H1 (cell line): Measurements from ENCODE around the gene DDX49. TPM values are rescaled to one million over a fixed set of nuclear protein-coding genes. Genes with fewer than 3 reads are reported as not detected.

Experiments used
- CTCF ChIA-PET: fragments of 300-600 bp; sonication (Branson Sonifier 250); formaldehyde crosslinking; loops from one replicate; lab custom pipeline; 2021; ENCODE audit not compliant: partially characterized antibody; lab: Charles Lee
- POLR2A ChIA-PET: fragments of 300-600 bp; sonication (Branson Sonifier 250); formaldehyde crosslinking; loops from one replicate; lab custom pipeline; 2021; ENCODE audit warnings: inconsistent platforms; ENCODE audit not compliant: partially characterized antibody; lab: Charles Lee
- DNase-seq, 2 experiments: peaks; one replicate each; pipeline versions ENCODE4 v3.0.0 to v3.0.0-alpha.2; 2010 to 2022; ENCODE audit warnings: low spot score in 2 of 2, low read depth in 1 of 2, mixed read lengths in 1 of 2
- FAIRE-seq: peaks from 2 replicates; lab custom pipeline; 2011; peaks lifted over from hg19 to GRCh38; lab: Jason Lieb, UNC
- H2AFZ ChIP-seq: 2 replicates; pipeline ENCODE4 v1.8.1; 2012; ENCODE audit warnings: low read length, inconsistent platforms
- H2AK5ac ChIP-seq: 2 replicates; pipeline ENCODE4 v1.6.1; 2013; ENCODE audit warnings: low read depth, low read length
- H2BK120ac ChIP-seq: replicated peaks from 2 replicates; pipeline ENCODE3; 2013; ENCODE audit warnings: low read depth, low read length, inconsistent platforms
- H2BK12ac ChIP-seq: 2 replicates; pipeline ENCODE4 v1.6.1; 2013; ENCODE audit warnings: low read depth, low read length
- H2BK15ac ChIP-seq: 2 replicates; pipeline ENCODE4 v1.6.1; 2013; ENCODE audit warnings: low read length
- H2BK20ac ChIP-seq: 2 replicates; pipeline ENCODE4 v1.6.1; 2013; ENCODE audit warnings: low read length
- H2BK5ac ChIP-seq: 2 replicates; pipeline ENCODE4 v1.6.1; 2013; ENCODE audit warnings: low read depth, low read length
- H3K14ac ChIP-seq: 2 replicates; pipeline ENCODE4 v1.6.1; 2013; ENCODE audit warnings: inconsistent platforms; ENCODE audit not compliant: insufficient read length
- H3K18ac ChIP-seq: 2 replicates; pipeline ENCODE4 v1.6.1; 2013; ENCODE audit warnings: low read length; ENCODE audit errors: extremely low read depth
- H3K23ac ChIP-seq: 2 replicates; pipeline ENCODE4 v1.6.1; 2013; ENCODE audit warnings: inconsistent platforms; ENCODE audit not compliant: insufficient read length
- H3K23me2 ChIP-seq: 2 replicates; pipeline ENCODE4 v1.6.1; 2013; ENCODE audit warnings: low read depth, low read length
- H3K27ac ChIP-seq: 2 replicates; pipeline ENCODE4 v1.6.1; 2011; ENCODE audit warnings: low read depth, low read length, inconsistent platforms
- H3K27me3 ChIP-seq, 4 experiments: replicated peaks in 1 of 4; 1 replicate in 1 of 4; 2 replicates in 3 of 4; pipeline versions ENCODE4 v1.6.1 to v1.8.1; 2011 to 2013; ENCODE audit warnings: low read length in 3 of 4, mild to moderate bottlenecking in 3 of 4, inconsistent platforms in 2 of 4, mixed read lengths in 2 of 4, moderate library complexity in 1 of 4; ENCODE audit not compliant: control insufficient read depth in 3 of 4, insufficient read depth in 3 of 4; ENCODE audit errors: extremely low read depth in 1 of 4
- H3K36me3 ChIP-seq, 4 experiments: 2 replicates each; pipeline versions ENCODE4 v1.6.1 to v1.8.1; 2011 to 2013; ENCODE audit warnings: mild to moderate bottlenecking in 4 of 4, low read length in 3 of 4, moderate library complexity in 2 of 4, control low read depth in 1 of 4, inconsistent platforms in 1 of 4; ENCODE audit not compliant: insufficient read depth in 4 of 4, control insufficient read depth in 2 of 4
- H3K4ac ChIP-seq: replicated peaks from 2 replicates; pipeline ENCODE3; 2013; ENCODE audit warnings: low read length, low read depth, mixed read lengths, inconsistent platforms; ENCODE audit not compliant: insufficient read length
- H3K4me1 ChIP-seq, 4 experiments: replicated peaks in 1 of 4; 1 replicate in 1 of 4; 2 replicates in 3 of 4; pipeline versions ENCODE4 v1.6.1 to v1.8.1; 2011 to 2013; ENCODE audit warnings: low read length in 3 of 4, inconsistent platforms in 2 of 4, mixed read lengths in 1 of 4; ENCODE audit not compliant: insufficient read depth in 4 of 4, control insufficient read depth in 3 of 4
- H3K4me2 ChIP-seq, 2 experiments: 2 replicates each; pipeline versions ENCODE4 v1.6.1 to v1.8.1; 2011 to 2013; ENCODE audit warnings: low read depth in 2 of 2, low read length in 2 of 2, control low read depth in 1 of 2, inconsistent platforms in 1 of 2, mild to moderate bottlenecking in 1 of 2; ENCODE audit not compliant: insufficient read depth in 1 of 2
- H3K4me3 ChIP-seq, 4 experiments: fragments of 200-600, 300-600 bp in 1 of 4; sonication (generic), shearing (Covaris generic), sonication (Bioruptor Twin) in 1 of 4; 2 replicates each; pipeline versions ENCODE4 v1.5.1 to v1.8.1; 2011 to 2016; ENCODE audit warnings: low read length in 4 of 4, low read depth in 3 of 4, control low read depth in 2 of 4, inconsistent platforms in 2 of 4, mild to moderate bottlenecking in 2 of 4, mixed read lengths in 1 of 4, moderate library complexity in 1 of 4; ENCODE audit not compliant: insufficient read depth in 2 of 4; ENCODE audit errors: extremely low read depth in 1 of 4
- H3K56ac ChIP-seq: replicated peaks from 2 replicates; pipeline ENCODE3; 2013; ENCODE audit warnings: low read depth, mild to moderate bottlenecking, mixed read lengths, low read length, inconsistent platforms; ENCODE audit not compliant: insufficient read length
- H3K79me1 ChIP-seq: 2 replicates; pipeline ENCODE4 v1.6.1; 2013; ENCODE audit warnings: low read depth, low read length, control low read depth
- H3K79me2 ChIP-seq, 2 experiments: 2 replicates each; pipeline versions ENCODE4 v1.6.1 to v1.8.1; 2012 to 2013; ENCODE audit warnings: low read length in 2 of 2, mild to moderate bottlenecking in 2 of 2, inconsistent platforms in 1 of 2; ENCODE audit not compliant: insufficient read depth in 2 of 2, control insufficient read depth in 1 of 2
- H3K9ac ChIP-seq, 4 experiments: replicated peaks in 1 of 4; 1 replicate in 1 of 4; 2 replicates in 3 of 4; pipeline versions ENCODE4 v1.6.1 to v1.8.1; 2011 to 2013; ENCODE audit warnings: low read depth in 3 of 4, low read length in 3 of 4, control low read depth in 2 of 4, mild to moderate bottlenecking in 2 of 4, moderate library complexity in 2 of 4, inconsistent platforms in 1 of 4; ENCODE audit errors: extremely low read depth in 1 of 4
- H3K9me3 ChIP-seq, 2 experiments: 2 replicates each; pipeline versions ENCODE4 v1.6.1 to v1.8.1; 2012 to 2013; ENCODE audit warnings: mild to moderate bottlenecking in 2 of 2, moderate library complexity in 2 of 2, control low read depth in 1 of 2, inconsistent platforms in 1 of 2, low read depth in 1 of 2, low read length in 1 of 2, mixed read lengths in 1 of 2; ENCODE audit not compliant: insufficient read depth in 2 of 2
- H4K20me1 ChIP-seq, 2 experiments: replicated peaks in 1 of 2; 2 replicates each; pipeline versions ENCODE3 to v1.8.1; 2011 to 2013; ENCODE audit warnings: inconsistent platforms in 2 of 2, low read length in 2 of 2, mild to moderate bottlenecking in 1 of 2; ENCODE audit not compliant: insufficient read depth in 2 of 2, control insufficient read depth in 1 of 2
- H4K5ac ChIP-seq: 2 replicates; pipeline ENCODE4 v1.6.1; 2013; ENCODE audit warnings: low read length, low read depth, mixed read lengths, inconsistent platforms; ENCODE audit not compliant: insufficient read length
- H4K8ac ChIP-seq: 2 replicates; pipeline ENCODE4 v1.8.0; 2013; ENCODE audit warnings: mild to moderate bottlenecking, moderate library complexity, low read length, inconsistent platforms; ENCODE audit not compliant: insufficient read depth; ENCODE audit errors: extremely low read depth
- H4K91ac ChIP-seq: replicated peaks from 2 replicates; pipeline ENCODE3; 2013; ENCODE audit warnings: low read length, mixed read lengths, inconsistent platforms; ENCODE audit not compliant: insufficient read length
- ATF3 ChIP-seq: IDR thresholded peaks from 2 replicates; pipeline ENCODE4 v1.6.1; 2011; ENCODE audit warnings: low read depth, mild to moderate bottlenecking, low read length; ENCODE audit not compliant: insufficient read depth
- CBX8 ChIP-seq: fragments of 300-800, 300-1000 bp; sonication (generic); IDR thresholded peaks from 2 replicates; pipeline ENCODE4 v1.7.1; 2016; ENCODE audit warnings: low read depth, low read length, borderline replicate concordance
- GTF2F1 ChIP-seq: IDR thresholded peaks from 2 replicates; pipeline ENCODE4 v1.6.1; 2012; ENCODE audit warnings: low read depth, low read length, improper control_type of control experiment, borderline replicate concordance
- MAFK ChIP-seq: IDR thresholded peaks from 2 replicates; pipeline ENCODE4 v1.6.1; 2012; ENCODE audit warnings: low read depth, mild to moderate bottlenecking, improper control_type of control experiment, low read length
- MAX ChIP-seq: IDR thresholded peaks from 2 replicates; pipeline ENCODE4 v1.6.1; 2012; ENCODE audit warnings: inconsistent platforms
- POU5F1 ChIP-seq: IDR thresholded peaks from 2 replicates; pipeline ENCODE4 v1.6.1; 2011; ENCODE audit warnings: low read depth, mild to moderate bottlenecking, low read length, moderate library complexity
- RBBP5 ChIP-seq: IDR thresholded peaks from 2 replicates; pipeline ENCODE4 v1.7.1; 2012; ENCODE audit warnings: low read depth, mild to moderate bottlenecking, inconsistent platforms, low read length, moderate library complexity, borderline replicate concordance
- SP4 ChIP-seq: IDR thresholded peaks from 2 replicates; pipeline ENCODE4 v1.6.1; 2012; ENCODE audit warnings: low read length, inconsistent platforms
- TAF1 ChIP-seq: IDR thresholded peaks from 2 replicates; pipeline ENCODE4 v1.6.1; 2011; ENCODE audit warnings: mild to moderate bottlenecking, low read depth, low read length
- TCF12 ChIP-seq: IDR thresholded peaks from 2 replicates; pipeline ENCODE4 v1.6.1; 2011; ENCODE audit warnings: low read depth, mild to moderate bottlenecking, low read length
- USF2 ChIP-seq: IDR thresholded peaks from 2 replicates; pipeline ENCODE4 v1.6.1; 2011; ENCODE audit warnings: low read length, improper control_type of control experiment
- WGBS, 2 experiments: shearing (Covaris generic) in 1 of 2; methylation state at CpG; one replicate each; pipeline versions ENCODE4 v1.1.6 to v1.1.7; 2013 to 2015; ENCODE audit warnings: low lambda C conversion rate in 2 of 2, mixed read lengths in 2 of 2, inconsistent platforms in 1 of 2, low coverage in 1 of 2, missing lambda C conversion rate in 1 of 2; ENCODE audit not compliant: insufficient replicate concordance in 2 of 2, insufficient coverage in 1 of 2, insufficient read length in 1 of 2; ENCODE audit errors: extremely low coverage in 1 of 2, missing lambda C conversion rate in 1 of 2; 5-methylcytosine and 5-hydroxymethylcytosine counted together
- polyA plus RNA-seq, 7 experiments: library from polyadenylated mRNA; depleted of rRNA in 3 of 7; stranded (reverse) in 5 of 7; unstranded in 2 of 7; fragments of >200 nt in 5 of 7; fragments of 200-250 nt in 2 of 7; gene quantifications; 1 replicate in 5 of 7; 2 replicates in 1 of 7; 4 replicates in 1 of 7; pipeline versions ENCODE4 v1.2.1 to v1.2.3, GENCODE V29; 2011 to 2013; ENCODE audit warnings: missing spikeins in 2 of 7, mixed read lengths in 2 of 7
- total RNA-seq: library from RNA; stranded (reverse); fragmentation: NEBNext Ultra II Directional; extraction: Animal tissue kit (Norgen Biotek cat#: 25700); gene quantifications from 2 replicates; pipeline ENCODE4 v1.2.1, GENCODE V29; 2021

DDX49 gene
- total and polyA plus RNA-seq, 2 of the 8 experiments (the other 6 are each of a cell fraction or from before 2014, with no cell fraction given) = 41.3 to 46.5 TPM

GRCh38 chr19:18905058-18905456 lies 14.5 kb upstream of the DDX49 start:
- Histone ChIP-seq H4K91ac (no peak overlapping the region), H3K56ac (no peak overlapping the region), H3K4ac (no peak overlapping the region), H4K20me1 (peaks cover 0 to 10% of the 10 kb centered on the region in 2 experiments), H3K14ac (no peak overlapping the region), H3K9ac (no peak overlapping the region), H2BK5ac (no peak overlapping the region), H2BK15ac (no peak overlapping the region), H4K8ac (no peak overlapping the region), H2AK5ac (no peak overlapping the region), H3K18ac (no peak overlapping the region), H3K27me3 (no peaks in the 10 kb centered on the region), H3K4me3 (no peak overlapping the region), H3K4me2 (no peak overlapping the region), H4K5ac (no peak overlapping the region), H3K4me1 (no peaks in the 10 kb centered on the region), H3K79me1 (no peaks in the 10 kb centered on the region), H2AFZ (no peak overlapping the region), H2BK120ac (no peak overlapping the region), H3K79me2 (no peaks in the 10 kb centered on the region), H3K27ac (no peak overlapping the region), H2BK12ac (no peak overlapping the region), H3K36me3 (peaks cover 0 to 25% (median 5%) of the 10 kb centered on the region in 4 experiments; a peak in 5 of 8 replicates), H3K23ac (no peak overlapping the region), H3K9me3 (no peaks in the 10 kb centered on the region), H3K23me2 (no peaks in the 10 kb centered on the region), H2BK20ac (no peak overlapping the region)
- ChIA-PET POLR2A (interaction anchor here (1.1 to 4.5 kb wide), 5 partner anchors 9 to 46 kb away, joined by 3 to 21 read pairs (median 6); partner anchors contain the start of genes COPE and DDX49), CTCF (interaction anchor here (1.9 to 7.8 kb wide), 3 partner anchors 11 to 14 kb away, joined by 5 to 34 read pairs (median 13); partner anchors contain the start of genes COPE and DDX49)
- DNase-seq (no peak), FAIRE-seq (no peak)
- TF ChIP-seq CBX8 (no peak), ATF3 (no peak), RBBP5 (no peak), GTF2F1 (no peak), MAFK (no peak), SP4 (no peak), USF2 (no peak), TCF12 (no peak), MAX (no peak), POU5F1 (no peak), TAF1 (no peak)
- WGBS, 2 experiments = 97% methylated on average over 8 of the region's 8 CpGs; no CpG with 5 or more reads in 1 of the 2 experiments
